Heart left ventricle (tissue), 16 donors: Measurements from ENCODE around the gene FARP1. TPM values are rescaled to one million over a fixed set of nuclear protein-coding genes. Genes with fewer than 3 reads are reported as not detected.

Experiments used
- ATAC-seq, 4 donors: fragments of 200-7000 bp; cut with Tn5 transposase; one replicate each; pipeline ENCODE4 v1.9.1; 2020 to 2022; ENCODE audit warnings: moderate library complexity in 4 of 4, mild to moderate bottlenecking in 3 of 4, moderate number of reproducible peaks in 1 of 4
- DNase-seq, 5 donors: peaks; one replicate each; pipeline ENCODE4 v3.0.0-alpha.2; 2020
- H3K27ac ChIP-seq, 12 donors: fragments of 200-600 bp; sonication (generic) in 4 of 12; one replicate each; pipeline versions ENCODE4 v1.5.0 to v1.8.0; 2016 to 2022; ENCODE audit warnings: mild to moderate bottlenecking in 2 of 12
- H3K27me3 ChIP-seq, 9 donors: fragments of 200-600 bp; sonication (generic) in 2 of 9; one replicate each; pipeline versions ENCODE4 v1.5.1 to v1.8.0; 2016 to 2022; ENCODE audit warnings: mild to moderate bottlenecking in 3 of 9
- H3K36me3 ChIP-seq, 9 donors: fragments of 200-600 bp; sonication (generic) in 2 of 9; one replicate each; pipeline versions ENCODE4 v1.5.0 to v1.8.0; 2018 to 2022; ENCODE audit warnings: mild to moderate bottlenecking in 2 of 9
- H3K4me1 ChIP-seq, 12 donors: fragments of 200-600 bp; sonication (generic) in 4 of 12; one replicate each; pipeline versions ENCODE4 v1.5.0 to v1.8.0; 2016 to 2022; ENCODE audit warnings: mild to moderate bottlenecking in 3 of 12
- H3K4me3 ChIP-seq, 12 donors: fragments of 200-600 bp; sonication (generic) in 4 of 12; one replicate each; pipeline versions ENCODE4 v1.5.0 to v1.8.0; 2017 to 2022; ENCODE audit warnings: mild to moderate bottlenecking in 9 of 12, moderate library complexity in 4 of 12
- H3K9me3 ChIP-seq, 12 donors: fragments of 200-600 bp; sonication (generic) in 4 of 12; one replicate each; pipeline versions ENCODE4 v1.5.0 to v1.8.0; 2016 to 2022; ENCODE audit warnings: mild to moderate bottlenecking in 1 of 12
- POLR2A ChIP-seq, 2 donors: fragments of 450-650 bp; IDR thresholded peaks; one replicate each; pipeline ENCODE4 v1.6.1; 2017; ENCODE audit warnings: antibody characterized with exemption in 2 of 2, mild to moderate bottlenecking in 2 of 2, moderate library complexity in 2 of 2
- WGBS, 4 donors: extraction: QIAGEN DNeasy Blood & Tissue Kit in 2 of 4; methylation state at CpG; one replicate each; pipeline versions ENCODE4 v1.1.5 to v1.1.7; 2013 to 2018; 5-methylcytosine and 5-hydroxymethylcytosine counted together
- intact Hi-C, 10 donors: fragments of 100-400 bp; cut with DNase I; formaldehyde crosslinking; loops; one replicate each; pipeline versions ENCODE4 v1.11.1 to v1.14.2; 2022
- polyA plus RNA-seq, 2 donors: library from polyadenylated mRNA; stranded (reverse); fragments of 200-250 nt; gene quantifications; one replicate each; pipeline ENCODE4 v1.2.3, GENCODE V29; 2013
- total RNA-seq, 9 donors: library from RNA; depleted of rRNA in 2 of 9; stranded (reverse); fragments of >200 nt in 2 of 9; fragmentation: NEBNext Ultra II Directional in 3 of 9; extraction: Animal tissue kit (Norgen Biotek cat#: 25700) in 3 of 9; gene quantifications; one replicate each; pipeline versions ENCODE4 v1.1.0 to v1.2.4, GENCODE V29; 2016 to 2023
- TF ChIP-seq, protein P1 (sequence below), 12 donors: fragments of 200-600 bp; sonication (generic) in 4 of 12; IDR thresholded peaks; one replicate each; pipeline versions ENCODE4 v1.5.0 to v1.8.0; 2018 to 2022; ENCODE audit warnings: antibody characterized with exemption in 12 of 12, mild to moderate bottlenecking in 5 of 12
- donor health status: ischemic (EF 13 %, LVEDD 7.1; RV severe dilation, severe dysfunction).
- donor health status: healthy with polysubstance abuse.
- donor health status: DM: no; HTN: yes; CAD: no.
- donor health status: DM: no; HTN: no; CAD: no.
- donor health status: ischemic (EF 25% LVEDD 6.9; RV normal size, moderate dysfunction).
- donor health status: ischemic (EF 25% LVEDD 5.7; RV mildly dilated, moderate dysfunction).
- donor health status: healthy.
- donor health status: DM: yes; HTN: yes; CAD: no.
- donor health status: ischemic (EF 35%, LVEDD 5.7; RV mildly dilated, moderate dysfunction).
- donor health status: nonischemic (EF 11% LVEDD 7.7; RV severe dilation, severe dysfunction).
- donor health status: DM: yes; HTN: yes; CAD: no.
- donor health status: PGD.
- donor health status: ischemic (EF 29% LVEDD 5.4; RV normal size, mild dysfunction).
- donor health status: nonischemic (EF 23%, LVEDD 6.1; RV moderate dilation, normal function).

The FARP1 gene
- total and polyA plus RNA-seq, 11 donors, result 7.7 to 51.8 (median 22.3) TPM

DNA sequence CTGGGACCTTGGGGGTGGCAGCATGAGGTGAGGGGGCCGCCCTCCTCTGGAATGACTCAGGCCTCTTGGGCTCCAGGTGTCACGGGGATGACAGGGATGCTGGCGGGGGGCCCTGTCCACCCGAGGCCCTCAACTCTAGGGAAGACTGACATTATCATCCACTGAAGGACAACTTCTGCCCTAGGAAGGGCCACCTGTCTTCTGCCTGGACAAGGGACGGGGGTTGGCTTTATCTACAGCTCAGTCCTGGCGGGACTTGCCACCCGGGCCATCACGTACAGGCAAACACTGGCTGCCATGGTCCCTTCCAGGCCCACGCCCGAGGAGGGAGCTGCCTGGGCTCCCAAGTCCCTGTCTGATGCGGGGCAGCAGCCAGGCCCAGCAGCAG lies 303.3 kb downstream of the FARP1 start:
- H3K4me1 ChIP-seq, result peaks cover 0 to 37% (median 24%) of the 10 kb centered on the region in 12 donors
- DNase-seq (no peak), ATAC-seq (no peak)
- no peaks in the 10 kb centered on the region for H3K9me3 ChIP-seq
- WGBS, 4 donors, result 75 to 95% (median 91%) methylated on average over 2 to 11 of the region's 11 CpGs
- H3K36me3 ChIP-seq, result peaks cover 0 to 47% (median 22%) of the 10 kb centered on the region in 9 donors
- H3K4me3 ChIP-seq, result no peak overlapping the region
- no peaks in the 10 kb centered on the region for H3K27me3 ChIP-seq
- TF ChIP-seq POLR2A (IDR thresholded peaks at IDR 0.05), result no peak
- TF ChIP-seq, protein P1, sequence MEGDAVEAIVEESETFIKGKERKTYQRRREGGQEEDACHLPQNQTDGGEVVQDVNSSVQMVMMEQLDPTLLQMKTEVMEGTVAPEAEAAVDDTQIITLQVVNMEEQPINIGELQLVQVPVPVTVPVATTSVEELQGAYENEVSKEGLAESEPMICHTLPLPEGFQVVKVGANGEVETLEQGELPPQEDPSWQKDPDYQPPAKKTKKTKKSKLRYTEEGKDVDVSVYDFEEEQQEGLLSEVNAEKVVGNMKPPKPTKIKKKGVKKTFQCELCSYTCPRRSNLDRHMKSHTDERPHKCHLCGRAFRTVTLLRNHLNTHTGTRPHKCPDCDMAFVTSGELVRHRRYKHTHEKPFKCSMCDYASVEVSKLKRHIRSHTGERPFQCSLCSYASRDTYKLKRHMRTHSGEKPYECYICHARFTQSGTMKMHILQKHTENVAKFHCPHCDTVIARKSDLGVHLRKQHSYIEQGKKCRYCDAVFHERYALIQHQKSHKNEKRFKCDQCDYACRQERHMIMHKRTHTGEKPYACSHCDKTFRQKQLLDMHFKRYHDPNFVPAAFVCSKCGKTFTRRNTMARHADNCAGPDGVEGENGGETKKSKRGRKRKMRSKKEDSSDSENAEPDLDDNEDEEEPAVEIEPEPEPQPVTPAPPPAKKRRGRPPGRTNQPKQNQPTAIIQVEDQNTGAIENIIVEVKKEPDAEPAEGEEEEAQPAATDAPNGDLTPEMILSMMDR (IDR thresholded peaks at IDR 0.05), result no peak
- intact Hi-C loops, result loop anchor here (1.0 to 10.0 kb wide), 12 partner anchors 36 to 591 kb away; partner anchors contain the start of gene STK24 (in 2 of the 10)
- peak overlapping the region in 1 of 12 donors; percentile 67 for H3K27ac ChIP-seq

DNA sequence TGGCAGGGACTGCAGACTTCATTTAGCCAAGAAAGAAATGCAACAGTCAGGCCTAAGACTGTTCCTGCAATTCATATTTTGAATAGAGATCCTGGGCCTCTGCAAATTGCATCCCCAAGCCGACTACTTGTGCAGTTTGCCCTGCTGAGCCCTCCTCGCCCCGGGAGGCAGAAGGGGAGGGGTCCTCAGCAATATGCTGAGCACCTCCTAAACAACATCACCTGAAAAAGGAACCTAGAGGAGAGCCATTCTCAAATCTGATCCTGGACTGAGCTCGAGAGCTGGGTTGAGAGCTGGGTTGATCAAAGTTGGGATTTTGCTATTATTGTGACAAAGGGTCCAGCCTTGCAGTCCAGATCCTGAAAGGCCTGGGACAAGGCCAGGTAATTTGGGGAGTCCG lies 304.2 kb downstream of the FARP1 start:
- Histone ChIP-seq H3K9me3 (no peaks in the 10 kb centered on the region), H3K27me3 (no peaks in the 10 kb centered on the region), H3K4me1 (peaks cover 0 to 43% (median 28%) of the 10 kb centered on the region in 12 donors), H3K27ac (peak overlapping the region in 1 of 12 donors; percentile 67), H3K4me3 (no peak overlapping the region), H3K36me3 (peaks cover 0 to 47% (median 23%) of the 10 kb centered on the region in 9 donors)
- TF ChIP-seq POLR2A (IDR thresholded peaks at IDR 0.05), result no peak
- TF ChIP-seq, protein P1 (IDR thresholded peaks at IDR 0.05), result no peak
- DNase-seq (no peak), ATAC-seq (no peak)
- intact Hi-C loops, result loop anchor here (2.0 to 10.0 kb wide), 11 partner anchors 35 to 592 kb away; partner anchors contain the start of gene STK24 (in 2 of the 10)
- WGBS, 4 donors, result 91 to 98% (median 94%) methylated on average over 5 of the region's 5 CpGs

DNA sequence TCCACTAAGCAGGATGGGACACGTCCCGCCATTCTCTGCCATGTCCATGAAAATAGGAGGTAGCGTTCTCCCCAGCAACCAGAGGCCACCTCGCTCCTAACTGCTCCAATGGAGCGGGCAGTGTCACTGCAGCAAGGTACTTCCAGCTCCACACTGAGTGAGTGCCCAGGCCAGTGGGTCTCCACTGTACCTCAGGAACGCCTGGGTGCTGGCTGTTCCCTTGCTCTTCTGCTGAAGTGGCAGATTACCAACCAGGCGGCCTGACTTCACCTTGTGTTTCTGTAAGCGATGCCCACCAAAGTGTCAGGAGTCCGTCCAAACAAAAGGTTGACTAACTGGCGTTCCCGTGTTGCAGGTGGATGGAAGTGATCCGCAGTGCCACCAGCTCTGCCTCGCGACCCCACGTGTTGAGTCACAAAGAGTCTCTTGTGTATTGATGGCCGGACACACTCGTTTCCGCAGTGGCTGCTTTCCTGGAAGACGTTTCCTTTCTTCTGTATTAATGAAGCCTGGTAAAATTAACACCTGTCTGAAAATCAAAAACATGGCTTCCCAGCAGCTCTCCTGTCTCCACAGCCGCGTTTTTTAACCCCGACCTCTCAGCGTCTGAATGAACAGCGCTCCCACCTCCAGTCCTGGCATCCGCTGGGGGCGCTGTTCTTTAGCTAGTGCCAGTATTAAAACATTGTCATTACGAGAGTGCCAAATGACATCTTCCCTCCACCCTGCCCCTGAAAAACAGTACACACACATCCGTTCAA lies 305.2 kb downstream of the FARP1 start:
- DNase-seq, result peak in 3 of 5 donors; percentile 52 to 75 (median 63)
- H3K4me1 ChIP-seq, result peaks cover 0 to 45% (median 29%) of the 10 kb centered on the region in 12 donors
- H3K9me3 ChIP-seq, result no peaks in the 10 kb centered on the region
- no peak overlapping the region for H3K4me3 ChIP-seq
- H3K27me3 ChIP-seq, result no peaks in the 10 kb centered on the region
- intact Hi-C loops, result loop anchor here (2.0 to 10.0 kb wide), 11 partner anchors 34 to 593 kb away; partner anchors contain the start of gene STK24 (in 2 of the 10)
- no peak for ATAC-seq
- TF ChIP-seq, protein P1 (IDR thresholded peaks at IDR 0.05), result peak; percentile 26 to 72 (median 57)
- no peak for TF ChIP-seq POLR2A (IDR thresholded peaks at IDR 0.05)
- H3K27ac ChIP-seq, result peak overlapping the region in 1 of 12 donors; percentile 19
- WGBS, 4 donors, result 57 to 66% (median 63%) methylated on average over 27 to 28 of the region's 28 CpGs
- H3K36me3 ChIP-seq, result peaks cover 0 to 56% (median 29%) of the 10 kb centered on the region in 9 donors

DNA sequence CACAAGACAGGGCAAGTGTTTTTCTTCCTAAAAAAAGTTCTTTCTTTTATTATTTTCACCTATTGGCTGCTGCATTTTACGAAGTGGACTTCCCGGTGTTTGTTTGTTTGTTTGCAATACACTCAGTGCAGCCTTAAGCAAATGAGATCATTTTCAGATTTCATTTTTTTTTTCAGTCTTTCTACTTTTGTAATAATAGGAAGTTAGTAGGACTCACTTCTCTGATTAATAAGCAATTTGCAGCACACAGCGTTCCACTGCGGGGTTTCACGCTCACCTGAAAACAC lies 305.7 kb downstream of the FARP1 start:
- H3K36me3 ChIP-seq, result peaks cover 0 to 60% (median 29%) of the 10 kb centered on the region in 9 donors

More for the DNA sequence above, 305.7 kb downstream of the FARP1 start:
- TF ChIP-seq, protein P1 (IDR thresholded peaks at IDR 0.05), result no peak
- TF ChIP-seq POLR2A (IDR thresholded peaks at IDR 0.05), result no peak
- peak overlapping the region in 1 of 12 donors; percentile 84 for H3K27ac ChIP-seq
- no peaks in the 10 kb centered on the region for H3K27me3 ChIP-seq
- no peak overlapping the region for H3K4me3 ChIP-seq
- DNase-seq (no peak), ATAC-seq (no peak)
- no peaks in the 10 kb centered on the region for H3K9me3 ChIP-seq
- intact Hi-C loops, result loop anchor here (2.0 to 10.0 kb wide), 11 partner anchors 34 to 594 kb away; partner anchors contain the start of gene STK24 (in 2 of the 10)
- WGBS, 4 donors, result 90 to 93% (median 92%) methylated on average over 5 of the region's 5 CpGs
- peaks cover under 1 to 50% (median 35%) of the 10 kb centered on the region in 12 donors for H3K4me1 ChIP-seq
